GM06990 (cell line): ENCODE results near the gene DDX60.
A peak's percentile ranks its signal among the peaks of the same experiment; 100 is the strongest.

Experiments
- DNase-seq: peaks from one replicate; pipeline ENCODE4 v3.0.0-alpha.2; 2011; ENCODE audit not compliant: insufficient read length; ENCODE audit errors: extremely low read depth
- H3K27me3 ChIP-seq: replicated peaks from 2 replicates; pipeline ENCODE4 v1.6.0; 2011; ENCODE audit warnings: low read length; ENCODE audit not compliant: control insufficient read depth, insufficient read depth
- H3K36me3 ChIP-seq: 2 replicates; pipeline ENCODE4 v1.5.1; 2011; ENCODE audit warnings: low read length; ENCODE audit not compliant: control insufficient read depth, insufficient read depth
- H3K4me3 ChIP-seq: replicated peaks from 2 replicates; pipeline ENCODE4 v1.5.1; 2011; ENCODE audit warnings: low read depth, mild to moderate bottlenecking, control low read depth, low read length
- CTCF ChIP-seq: IDR thresholded peaks from 2 replicates; pipeline ENCODE4 v1.5.1; 2011; ENCODE audit warnings: low read length, control low read depth, mild to moderate bottlenecking, inconsistent platforms; ENCODE audit not compliant: insufficient read depth, poor library complexity, severe bottlenecking

DDX60 gene

GRCh38 chr4:168318266-168318895, at the start of gene DDX60:
Gene DDX60, minus strand, starts transcription at chr4:168318752. Its CDS starts 7,493 bp downstream, at chr4:168311259.
- Histone ChIP-seq H3K27me3 (no peaks in the 10 kb centered on the region), H3K36me3 (no peaks in the 10 kb centered on the region), H3K4me3 (peak within 1 kb of the TSS; percentile 68)
- peak; percentile 46 for TF ChIP-seq CTCF
- DNase-seq = peak; percentile 83

GRCh38 chr4:168367065-168367464, 48.5 kb upstream of the DDX60 start:
- no peak for DNase-seq
- no peak for TF ChIP-seq CTCF
- H3K27me3 ChIP-seq = no peaks in the 10 kb centered on the region
- no peak overlapping the region for H3K4me3 ChIP-seq
- no peaks in the 10 kb centered on the region for H3K36me3 ChIP-seq

- Histone ChIP-seq H3K27me3 (no peaks in the 10 kb centered on the region), H3K36me3 (no peaks in the 10 kb centered on the region), H3K4me3 (no peak overlapping the region)
- no peak for TF ChIP-seq CTCF
- no peak for DNase-seq
These were observed 43.5 kb upstream of the DDX60 start for GRCh38 chr4:168362025-168362401.

- TF ChIP-seq CTCF = no peak
- H3K4me3 ChIP-seq = no peak overlapping the region
- H3K27me3 ChIP-seq = no peaks in the 10 kb centered on the region
- no peak for DNase-seq
- H3K36me3 ChIP-seq = no peaks in the 10 kb centered on the region
These were observed 42.9 kb upstream of the DDX60 start for GRCh38 chr4:168361365-168362024.

- no peak for DNase-seq
- no peak for TF ChIP-seq CTCF
- Histone ChIP-seq H3K27me3 (no peaks in the 10 kb centered on the region), H3K36me3 (no peaks in the 10 kb centered on the region), H3K4me3 (no peak overlapping the region)
These were observed 41.7 kb upstream of the DDX60 start for GRCh38 chr4:168360271-168360670.
